Suppressor macrophage treated with lipopolysaccharide for 4 hours (primary cell): ENCODE measurements around the gene CXCR5.
"Not testable (repeated sequence)": the region's sequence is repeated elsewhere in the genome, so short reads cannot be mapped to it uniquely, and the experiment has no call there.

Source experiments
- DNase-seq: peaks from one replicate; pipeline ENCODE4 v3.0.0-alpha.2; 2020

Gene CXCR5

GRCh38 chr11:118883368-118884071 lies at the start of gene CXCR5:
CXCR5 (plus strand) TSS chr11:118883892; CDS start chr11:118883942, 50 bp downstream.
- peak; percentile 82 for DNase-seq

GRCh38 chr11:118834427-118835028 lies 49.2 kb upstream of the CXCR5 start:
- DNase-seq: peak; percentile 89

- no peak for DNase-seq
These were observed 45.8 kb upstream of the CXCR5 start for GRCh38 chr11:118837868-118838267.

- DNase-seq: peak; percentile 87
These were observed 44.7 kb upstream of the CXCR5 start for GRCh38 chr11:118838905-118839553.

GRCh38 chr11:118841469-118842242 lies 42.0 kb upstream of the CXCR5 start:
- DNase-seq: peak; percentile 93

- no peak for DNase-seq
These were observed 41.3 kb upstream of the CXCR5 start for GRCh38 chr11:118842369-118842768.

GRCh38 chr11:118842843-118843242 lies 40.8 kb upstream of the CXCR5 start:
- DNase-seq: not testable (repeated sequence)

- DNase-seq: peak; percentile 59
These were observed 40.1 kb upstream of the CXCR5 start for GRCh38 chr11:118843565-118843964.

GRCh38 chr11:118845369-118845768 lies 38.3 kb upstream of the CXCR5 start:
- peak; percentile 80 for DNase-seq

- no peak for DNase-seq
These were observed 37.3 kb upstream of the CXCR5 start for GRCh38 chr11:118846181-118846935.

GRCh38 chr11:118849825-118850224 lies 33.9 kb upstream of the CXCR5 start:
- no peak for DNase-seq

- DNase-seq: no peak
These were observed 31.7 kb upstream of the CXCR5 start for GRCh38 chr11:118851970-118852369.

- DNase-seq: no peak
These were observed 30.0 kb upstream of the CXCR5 start for GRCh38 chr11:118853678-118854077.

- DNase-seq: peak; percentile 64
These were observed 27.4 kb upstream of the CXCR5 start for GRCh38 chr11:118856314-118856713.

GRCh38 chr11:118857385-118857784 lies 26.3 kb upstream of the CXCR5 start:
- no peak for DNase-seq

- peak; percentile 48 for DNase-seq
These were observed 23.7 kb upstream of the CXCR5 start for GRCh38 chr11:118859973-118860372.

- no peak for DNase-seq
These were observed 15.0 kb upstream of the CXCR5 start for GRCh38 chr11:118868659-118869058.

GRCh38 chr11:118870396-118871343 lies 13.0 kb upstream of the CXCR5 start:
- peak; percentile 28 for DNase-seq

- DNase-seq: no peak
These were observed 11.3 kb upstream of the CXCR5 start for GRCh38 chr11:118872403-118872821.

GRCh38 chr11:118873804-118874203 lies 9.9 kb upstream of the CXCR5 start:
- no peak for DNase-seq

GRCh38 chr11:118876286-118876685 lies 7.4 kb upstream of the CXCR5 start:
- no peak for DNase-seq
